ENCODE data around the gene ELK3.

ELK3 gene

DNA sequence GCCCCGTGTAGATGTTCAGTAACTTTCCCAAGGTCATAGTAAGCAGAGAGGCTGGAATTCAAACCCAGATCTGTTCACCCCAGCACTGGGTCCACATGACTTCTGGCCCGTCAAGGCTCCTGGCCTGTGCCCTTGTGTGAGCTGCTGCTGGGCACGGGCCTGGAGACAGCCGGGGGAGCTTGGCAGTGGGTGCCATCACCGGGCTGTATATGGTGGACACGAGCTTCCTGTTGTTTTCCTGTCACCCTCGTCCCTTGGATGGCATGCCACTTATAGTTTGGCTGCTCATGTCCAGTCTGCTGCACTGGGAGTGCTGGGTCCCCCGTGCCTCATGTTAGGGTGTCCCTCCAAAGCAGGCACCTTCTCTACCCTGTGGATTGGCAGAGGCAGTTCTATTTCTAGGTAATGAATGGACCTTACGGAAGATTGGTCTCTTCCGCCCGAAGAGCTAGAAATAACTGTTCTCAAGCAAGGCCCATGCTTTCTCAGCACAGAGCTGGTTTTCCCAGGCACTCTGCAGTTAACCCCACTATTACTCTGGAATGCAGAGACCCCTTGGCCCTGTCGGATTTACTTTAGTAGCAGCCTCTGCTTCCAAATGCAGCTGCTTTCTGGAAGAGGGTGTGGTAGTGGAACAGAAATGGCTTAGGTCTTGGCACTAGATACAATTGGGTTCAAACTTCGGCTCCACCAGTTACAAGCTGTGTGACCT lies 44.3 kb downstream of the ELK3 start:
- Histone ChIP-seq H3K27ac (ENCODE audit: low read length) (peak overlapping the region; percentile 87), H3K4me3 (ENCODE audit: low read depth in 1 of 2, low read length in 2 of 2) (peak overlapping the region in 1 of 2 donors; percentile 20), H3K36me3 (ENCODE audit: control insufficient read depth in 1 of 2, insufficient read depth in 2 of 2, low read length in 2 of 2) (no peaks in the 10 kb centered on the region), H3K9me3 (ENCODE audit: control insufficient read depth in 1 of 2, low read length in 2 of 2) (no peaks in the 10 kb centered on the region), H3K4me1 (ENCODE audit: control insufficient read depth in 1 of 2, insufficient read depth in 2 of 2, low read length in 2 of 2) (peaks cover 43 to 72% of the 10 kb centered on the region in 2 donors), H3K27me3 (ENCODE audit: low read depth, low read length) (no peaks in the 10 kb centered on the region)

DNA sequence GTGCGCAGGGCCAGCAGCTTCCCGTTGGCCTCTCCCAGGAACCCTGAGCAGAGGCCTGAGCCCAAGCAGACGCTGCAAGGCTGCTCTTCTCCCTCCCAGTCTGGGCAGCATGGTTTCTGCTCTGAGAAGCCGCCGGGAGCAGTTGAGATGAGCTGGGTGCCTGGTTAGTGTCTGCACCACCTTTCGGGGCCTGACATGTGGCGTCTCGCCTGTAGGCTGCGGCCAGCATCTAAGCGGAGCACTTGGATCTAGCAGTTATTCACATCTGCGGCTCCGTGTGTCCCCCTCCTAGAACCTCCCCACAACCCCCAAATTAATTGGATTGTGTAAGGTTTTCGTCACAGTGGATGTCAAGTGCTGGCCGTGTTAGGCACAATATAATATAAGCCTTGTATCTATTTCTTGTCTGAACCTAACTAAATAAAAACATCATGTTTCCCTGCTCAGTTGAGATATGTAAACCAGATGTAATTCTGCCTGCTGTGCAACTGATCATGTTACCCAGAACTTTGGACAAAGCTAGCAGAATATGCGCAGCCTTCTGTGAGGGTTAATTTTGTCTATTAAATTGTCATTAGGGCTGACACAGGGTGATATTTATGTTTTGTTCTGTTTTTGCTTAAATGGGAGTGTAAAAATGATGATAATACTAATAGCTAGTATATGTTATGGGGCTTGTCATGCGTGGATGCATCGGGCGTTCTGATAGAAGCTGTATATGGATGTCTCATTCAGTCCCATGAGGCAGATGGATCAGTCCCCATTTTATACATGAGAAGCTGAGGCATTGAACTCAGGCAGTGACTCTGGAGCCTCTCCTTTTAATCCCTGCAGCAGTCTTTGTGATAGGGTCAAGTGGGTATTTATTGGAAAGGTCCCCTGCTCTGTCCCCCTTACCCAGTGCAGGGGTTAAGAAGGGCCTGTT lies 45.8 kb downstream of the ELK3 start:
- H3K27me3 ChIP-seq (ENCODE audit: low read depth, low read length), result no peaks in the 10 kb centered on the region
- no peaks in the 10 kb centered on the region for H3K36me3 ChIP-seq (ENCODE audit: control insufficient read depth in 1 of 2, insufficient read depth in 2 of 2, low read length in 2 of 2)
- peak overlapping the region in 1 of 2 donors; percentile 43 for H3K4me3 ChIP-seq (ENCODE audit: low read depth in 1 of 2, low read length in 2 of 2)
- no peaks in the 10 kb centered on the region for H3K9me3 ChIP-seq (ENCODE audit: control insufficient read depth in 1 of 2, low read length in 2 of 2)
- H3K4me1 ChIP-seq (ENCODE audit: control insufficient read depth in 1 of 2, insufficient read depth in 2 of 2, low read length in 2 of 2), result peaks cover 35 to 61% of the 10 kb centered on the region in 2 donors
- H3K27ac ChIP-seq (ENCODE audit: low read length), result peak overlapping the region; percentile 93

DNA sequence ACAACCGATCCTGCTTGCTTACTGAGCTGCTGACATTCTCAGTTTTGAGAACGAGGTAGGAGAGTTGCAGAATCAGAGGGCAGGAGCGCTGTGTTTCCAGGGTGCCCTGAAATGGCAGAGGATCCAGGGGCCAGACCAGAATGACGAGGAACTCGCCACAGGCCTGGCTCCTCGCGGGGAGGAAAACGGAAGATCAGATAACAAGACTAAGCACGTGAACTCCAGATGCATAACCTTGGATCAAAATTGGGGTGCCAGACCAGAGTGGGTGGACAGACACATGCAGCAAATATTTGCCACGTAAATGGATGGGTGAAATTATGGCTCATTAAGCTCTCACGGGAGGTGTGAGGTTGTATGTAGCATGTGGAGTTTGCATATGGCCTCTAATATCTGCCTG lies 46.5 kb downstream of the ELK3 start:
- no peaks in the 10 kb centered on the region for H3K27me3 ChIP-seq (ENCODE audit: low read depth, low read length)
- H3K4me3 ChIP-seq (ENCODE audit: low read depth in 1 of 2, low read length in 2 of 2), result peak overlapping the region in 1 of 2 donors; percentile 34
- peaks cover 32 to 56% of the 10 kb centered on the region in 2 donors for H3K4me1 ChIP-seq (ENCODE audit: control insufficient read depth in 1 of 2, insufficient read depth in 2 of 2, low read length in 2 of 2)
- H3K27ac ChIP-seq (ENCODE audit: low read length), result peak overlapping the region; percentile 93
- H3K9me3 ChIP-seq (ENCODE audit: control insufficient read depth in 1 of 2, low read length in 2 of 2), result no peaks in the 10 kb centered on the region
- no peaks in the 10 kb centered on the region for H3K36me3 ChIP-seq (ENCODE audit: control insufficient read depth in 1 of 2, insufficient read depth in 2 of 2, low read length in 2 of 2)

DNA sequence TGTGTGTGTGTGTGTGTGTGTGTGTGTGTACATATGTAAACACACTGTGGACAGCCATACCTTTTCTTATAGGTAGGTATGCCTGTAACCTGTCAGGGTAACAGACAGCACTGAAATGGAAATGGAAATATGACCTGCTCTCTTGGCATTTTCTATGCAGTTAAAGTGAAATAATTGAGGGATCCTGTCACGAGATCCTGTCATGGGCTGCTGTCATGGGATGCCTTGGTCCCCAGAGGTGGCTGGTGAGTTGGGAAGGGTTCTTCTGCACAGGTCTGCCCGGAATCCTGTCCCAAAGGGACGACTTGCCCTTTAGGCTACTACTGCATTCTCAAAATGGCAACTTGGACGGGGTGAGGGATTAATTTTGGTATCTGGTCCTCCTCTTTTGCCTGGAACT lies 47.3 kb downstream of the ELK3 start:
- no peaks in the 10 kb centered on the region for H3K27me3 ChIP-seq (ENCODE audit: low read depth, low read length)
- H3K9me3 ChIP-seq (ENCODE audit: control insufficient read depth in 1 of 2, low read length in 2 of 2), result no peaks in the 10 kb centered on the region
- peaks cover 32 to 49% of the 10 kb centered on the region in 2 donors for H3K4me1 ChIP-seq (ENCODE audit: control insufficient read depth in 1 of 2, insufficient read depth in 2 of 2, low read length in 2 of 2)

DNA sequence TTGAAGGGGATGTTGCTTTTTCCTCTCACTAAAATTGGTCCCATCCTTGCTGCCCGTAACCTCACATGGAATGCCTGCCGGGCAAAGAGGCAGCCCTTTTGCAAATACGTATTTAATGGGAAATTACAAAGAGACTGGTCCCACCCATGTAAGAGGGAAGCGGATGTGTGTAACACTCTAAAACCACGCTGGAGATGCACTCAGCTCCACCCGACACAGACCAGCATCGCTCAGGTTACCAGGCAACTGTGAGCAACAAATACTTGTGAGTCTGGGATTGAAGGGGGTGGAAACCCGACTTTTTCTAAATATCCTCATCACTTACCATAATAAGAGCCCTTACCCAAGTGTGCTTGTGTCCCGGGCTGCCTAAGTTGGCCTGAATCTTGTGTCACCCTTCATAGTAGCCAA lies 47.7 kb downstream of the ELK3 start:
- no peaks in the 10 kb centered on the region for H3K9me3 ChIP-seq (ENCODE audit: control insufficient read depth in 1 of 2, low read length in 2 of 2)
- peak overlapping the region; percentile 93 for H3K27ac ChIP-seq (ENCODE audit: low read length)
- H3K4me1 ChIP-seq (ENCODE audit: control insufficient read depth in 1 of 2, insufficient read depth in 2 of 2, low read length in 2 of 2), result peaks cover 32 to 45% of the 10 kb centered on the region in 2 donors
- peak overlapping the region in 1 of 2 donors; percentile 30 for H3K4me3 ChIP-seq (ENCODE audit: low read depth in 1 of 2, low read length in 2 of 2)
- H3K36me3 ChIP-seq (ENCODE audit: control insufficient read depth in 1 of 2, insufficient read depth in 2 of 2, low read length in 2 of 2), result peaks cover 2 to 4% of the 10 kb centered on the region in 2 donors
- no peaks in the 10 kb centered on the region for H3K27me3 ChIP-seq (ENCODE audit: low read depth, low read length)

More for the DNA sequence above, 47.3 kb downstream of the ELK3 start:
- H3K36me3 ChIP-seq (ENCODE audit: control insufficient read depth in 1 of 2, insufficient read depth in 2 of 2, low read length in 2 of 2), result no peaks in the 10 kb centered on the region
- peak overlapping the region in 1 of 2 donors; percentile 30 for H3K4me3 ChIP-seq (ENCODE audit: low read depth in 1 of 2, low read length in 2 of 2)
- peak overlapping the region; percentile 93 for H3K27ac ChIP-seq (ENCODE audit: low read length)

DNA sequence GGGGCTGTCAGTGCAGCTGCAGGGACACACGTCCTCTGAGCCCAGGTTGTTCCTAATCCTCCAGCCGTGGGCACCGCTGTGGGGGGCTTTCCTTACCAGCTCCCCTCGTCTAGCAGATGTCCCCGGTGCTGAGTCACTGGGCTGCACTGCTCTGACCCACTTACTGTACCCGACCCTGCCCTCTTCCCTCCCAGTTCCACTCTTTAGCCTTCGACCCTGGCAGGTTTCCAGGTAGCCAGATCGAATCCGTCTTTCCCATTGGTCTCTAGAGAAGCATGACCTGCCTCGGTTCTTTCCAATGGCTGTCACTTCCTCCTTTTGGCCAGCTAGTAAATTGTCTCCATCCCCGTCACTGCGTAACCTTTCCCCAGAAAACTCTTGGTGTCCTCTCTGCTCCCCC lies 48.4 kb downstream of the ELK3 start:
- H3K36me3 ChIP-seq (ENCODE audit: control insufficient read depth in 1 of 2, insufficient read depth in 2 of 2, low read length in 2 of 2), result peaks cover 9 to 11% of the 10 kb centered on the region in 2 donors
- peaks cover 25 to 37% of the 10 kb centered on the region in 2 donors for H3K4me1 ChIP-seq (ENCODE audit: control insufficient read depth in 1 of 2, insufficient read depth in 2 of 2, low read length in 2 of 2)
- peak overlapping the region in 1 of 2 donors; percentile 19 for H3K4me3 ChIP-seq (ENCODE audit: low read depth in 1 of 2, low read length in 2 of 2)
- H3K9me3 ChIP-seq (ENCODE audit: control insufficient read depth in 1 of 2, low read length in 2 of 2), result no peaks in the 10 kb centered on the region
- H3K27ac ChIP-seq (ENCODE audit: low read length), result peak overlapping the region; percentile 93
- H3K27me3 ChIP-seq (ENCODE audit: low read depth, low read length), result no peaks in the 10 kb centered on the region

DNA sequence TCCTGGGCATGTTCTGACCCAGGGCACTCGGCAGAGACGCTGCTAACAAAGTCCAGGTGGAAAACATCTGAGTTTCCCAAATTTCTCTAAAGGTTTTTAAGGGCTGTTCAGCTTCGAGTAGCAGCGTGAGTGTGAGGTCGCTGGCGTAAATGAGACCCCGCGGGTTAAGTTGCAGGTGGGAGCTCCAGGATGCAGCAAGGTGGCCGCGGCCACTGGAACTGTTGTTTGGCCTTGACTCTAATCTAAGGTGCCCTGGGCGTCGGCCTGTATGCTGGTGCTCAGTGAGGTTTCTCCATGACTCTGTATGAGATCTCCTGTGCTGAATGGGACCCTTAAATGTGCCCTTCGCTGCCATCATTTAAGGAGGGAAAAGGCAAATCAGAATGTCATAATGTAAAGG lies 50.7 kb downstream of the ELK3 start:
- H3K4me1 ChIP-seq (ENCODE audit: control insufficient read depth in 1 of 2, insufficient read depth in 2 of 2, low read length in 2 of 2), result peaks cover 12 to 21% of the 10 kb centered on the region in 2 donors
- no peak overlapping the region for H3K27ac ChIP-seq (ENCODE audit: low read length)
- H3K9me3 ChIP-seq (ENCODE audit: control insufficient read depth in 1 of 2, low read length in 2 of 2), result no peaks in the 10 kb centered on the region
- no peak overlapping the region for H3K4me3 ChIP-seq (ENCODE audit: low read depth in 1 of 2, low read length in 2 of 2)
- H3K36me3 ChIP-seq (ENCODE audit: control insufficient read depth in 1 of 2, insufficient read depth in 2 of 2, low read length in 2 of 2), result peaks cover 13 to 21% of the 10 kb centered on the region in 2 donors
- no peaks in the 10 kb centered on the region for H3K27me3 ChIP-seq (ENCODE audit: low read depth, low read length)

DNA sequence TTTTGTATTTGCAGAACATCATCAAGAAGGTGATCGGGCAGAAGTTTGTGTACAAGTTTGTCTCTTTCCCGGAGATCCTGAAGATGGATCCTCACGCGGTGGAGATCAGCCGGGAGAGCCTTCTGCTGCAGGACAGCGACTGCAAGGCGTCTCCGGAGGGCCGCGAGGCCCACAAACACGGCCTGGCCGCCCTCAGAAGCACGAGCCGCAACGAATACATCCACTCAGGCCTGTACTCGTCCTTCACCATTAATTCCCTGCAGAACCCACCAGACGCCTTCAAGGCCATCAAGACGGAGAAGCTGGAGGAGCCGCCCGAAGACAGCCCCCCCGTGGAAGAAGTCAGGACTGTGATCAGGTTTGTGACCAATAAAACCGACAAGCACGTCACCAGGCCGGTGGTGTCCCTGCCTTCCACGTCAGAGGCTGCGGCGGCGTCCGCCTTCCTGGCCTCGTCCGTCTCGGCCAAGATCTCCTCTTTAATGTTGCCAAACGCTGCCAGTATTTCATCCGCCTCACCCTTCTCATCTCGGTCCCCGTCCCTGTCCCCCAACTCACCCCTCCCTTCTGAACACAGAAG lies 52.8 kb downstream of the ELK3 start:
- no peaks in the 10 kb centered on the region for H3K27me3 ChIP-seq (ENCODE audit: low read depth, low read length)

DNA sequence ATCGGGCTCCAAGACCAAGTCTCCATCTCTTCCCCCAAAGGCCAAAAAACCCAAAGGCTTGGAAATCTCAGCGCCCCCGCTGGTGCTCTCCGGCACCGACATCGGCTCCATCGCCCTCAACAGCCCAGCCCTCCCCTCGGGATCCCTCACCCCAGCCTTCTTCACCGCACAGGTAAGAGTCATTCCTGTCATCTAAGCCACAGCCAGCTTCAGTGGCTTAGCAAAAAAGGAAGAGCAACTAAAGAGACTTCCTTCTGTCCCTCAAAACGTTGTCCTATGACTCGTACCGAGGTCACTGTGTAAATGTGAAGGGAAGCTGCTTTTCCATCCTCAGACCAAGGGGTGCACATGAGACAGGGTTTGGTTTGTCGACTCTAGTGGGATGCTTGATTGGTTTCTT lies 53.4 kb downstream of the ELK3 start:
- Histone ChIP-seq H3K27ac (ENCODE audit: low read length) (no peak overlapping the region), H3K4me1 (ENCODE audit: control insufficient read depth in 1 of 2, insufficient read depth in 2 of 2, low read length in 2 of 2) (peaks cover 0 to 7% of the 10 kb centered on the region in 2 donors), H3K36me3 (ENCODE audit: control insufficient read depth in 1 of 2, insufficient read depth in 2 of 2, low read length in 2 of 2) (peaks cover 18 to 32% of the 10 kb centered on the region in 2 donors)

More for the DNA sequence above, 52.8 kb downstream of the ELK3 start:
- H3K27ac ChIP-seq (ENCODE audit: low read length), result no peak overlapping the region
- peaks cover 18 to 32% of the 10 kb centered on the region in 2 donors for H3K36me3 ChIP-seq (ENCODE audit: control insufficient read depth in 1 of 2, insufficient read depth in 2 of 2, low read length in 2 of 2)
- no peak overlapping the region for H3K4me3 ChIP-seq (ENCODE audit: low read depth in 1 of 2, low read length in 2 of 2)
- H3K9me3 ChIP-seq (ENCODE audit: control insufficient read depth in 1 of 2, low read length in 2 of 2), result no peaks in the 10 kb centered on the region
- peaks cover 5 to 12% of the 10 kb centered on the region in 2 donors for H3K4me1 ChIP-seq (ENCODE audit: control insufficient read depth in 1 of 2, insufficient read depth in 2 of 2, low read length in 2 of 2)

DNA sequence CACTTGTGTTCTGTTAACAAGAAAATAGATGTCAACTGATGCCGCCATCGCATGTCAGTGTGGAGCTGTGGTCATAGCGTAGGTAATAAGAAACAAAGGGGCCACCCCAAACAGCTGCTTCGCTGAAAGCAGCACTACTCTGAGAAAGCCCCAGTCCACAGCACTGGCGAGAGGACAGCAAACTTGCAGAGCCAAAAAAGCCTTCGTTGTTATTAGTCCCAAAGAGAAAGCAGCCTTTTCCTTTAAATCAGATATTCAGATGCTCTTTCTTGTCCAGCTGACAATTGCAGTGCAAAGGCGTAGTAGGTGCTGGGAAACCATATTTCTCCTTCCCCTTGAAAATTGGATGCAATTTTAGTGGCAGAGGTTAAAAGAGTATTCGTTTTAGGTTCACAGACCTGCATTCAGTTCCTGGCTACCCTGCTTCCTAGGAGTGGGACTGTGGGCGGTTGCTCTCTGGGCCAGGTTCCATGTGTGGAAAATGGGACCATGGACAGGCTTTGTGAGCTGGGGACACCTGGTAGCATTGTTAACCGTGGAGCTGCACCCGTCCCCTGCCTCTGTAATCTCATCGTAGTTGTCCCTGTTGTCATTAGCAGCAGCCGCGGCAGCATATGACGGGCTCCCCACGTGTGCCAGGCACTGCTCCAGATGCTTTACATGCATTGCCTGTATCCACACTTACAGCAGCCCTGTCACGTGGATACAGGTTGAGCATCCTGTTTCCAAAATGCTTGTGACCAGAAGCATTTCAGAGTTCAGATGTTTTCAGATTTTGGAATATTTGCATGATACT lies 54.2 kb downstream of the ELK3 start:
- no peak overlapping the region for H3K27ac ChIP-seq (ENCODE audit: low read length)
- peaks cover 0 to 5% of the 10 kb centered on the region in 2 donors for H3K4me1 ChIP-seq (ENCODE audit: control insufficient read depth in 1 of 2, insufficient read depth in 2 of 2, low read length in 2 of 2)
- no peaks in the 10 kb centered on the region for H3K9me3 ChIP-seq (ENCODE audit: control insufficient read depth in 1 of 2, low read length in 2 of 2)
- H3K36me3 ChIP-seq (ENCODE audit: control insufficient read depth in 1 of 2, insufficient read depth in 2 of 2, low read length in 2 of 2), result peaks cover 18 to 32% of the 10 kb centered on the region in 2 donors
- no peak overlapping the region for H3K4me3 ChIP-seq (ENCODE audit: low read depth in 1 of 2, low read length in 2 of 2)
- no peaks in the 10 kb centered on the region for H3K27me3 ChIP-seq (ENCODE audit: low read depth, low read length)

More for the DNA sequence above, 53.4 kb downstream of the ELK3 start:
- no peak overlapping the region for H3K4me3 ChIP-seq (ENCODE audit: low read depth in 1 of 2, low read length in 2 of 2)
- no peaks in the 10 kb centered on the region for H3K27me3 ChIP-seq (ENCODE audit: low read depth, low read length)
- no peaks in the 10 kb centered on the region for H3K9me3 ChIP-seq (ENCODE audit: control insufficient read depth in 1 of 2, low read length in 2 of 2)

Measured in muscle layer of duodenum (tissue), 2 donors.